H1 (cell line): ENCODE data around the gene ZFP57. TPM values are rescaled to one million over a fixed set of nuclear protein-coding genes. Genes with fewer than 3 reads are reported as not detected.

ENCODE experiments used
- BRCA1 ChIP-seq: IDR thresholded peaks from 2 replicates; pipeline ENCODE4 v1.6.1; 2012; ENCODE audit warnings: low read depth, low read length, improper control_type of control experiment
- CHD7 ChIP-seq: fragments of 300-600 bp; sonication (generic); IDR thresholded peaks from 2 replicates; pipeline ENCODE4 v1.7.1; 2012; ENCODE audit warnings: low read length, moderate library complexity, mild to moderate bottlenecking, inconsistent platforms; ENCODE audit not compliant: insufficient replicate concordance
- CREB1 ChIP-seq: IDR thresholded peaks from 2 replicates; pipeline ENCODE4 v1.6.1; 2012; ENCODE audit warnings: inconsistent platforms
- CTCF ChIP-seq, 3 experiments: IDR thresholded peaks; 1 replicate in 2 of 3; 2 replicates in 1 of 3; pipeline versions ENCODE4 v1.5.1 to v1.6.1; 2011; ENCODE audit warnings: low read length in 3 of 3, mild to moderate bottlenecking in 3 of 3, inconsistent platforms in 2 of 3, low read depth in 1 of 3, moderate library complexity in 1 of 3; ENCODE audit not compliant: insufficient read depth in 1 of 3; ENCODE audit errors: control extremely low read depth in 1 of 3
- RFX5 ChIP-seq: IDR thresholded peaks from 2 replicates; pipeline ENCODE4 v1.6.1; 2011; ENCODE audit warnings: low read depth, low read length, improper control_type of control experiment, borderline replicate concordance
- RNF2 ChIP-seq: fragments of 200-900, 300-1000 bp; sonication (generic); IDR thresholded peaks from 2 replicates; pipeline ENCODE4 v1.7.1; 2016; ENCODE audit warnings: borderline replicate concordance, low read depth, mild to moderate bottlenecking, antibody characterized with exemption, low read length; ENCODE audit not compliant: poor library complexity, severe bottlenecking; ENCODE audit errors: missing control alignments
- polyA plus RNA-seq, 7 experiments: library from polyadenylated mRNA; depleted of rRNA in 3 of 7; stranded (reverse) in 5 of 7; unstranded in 2 of 7; fragments of >200 nt in 5 of 7; fragments of 200-250 nt in 2 of 7; gene quantifications; 1 replicate in 5 of 7; 2 replicates in 1 of 7; 4 replicates in 1 of 7; pipeline versions ENCODE4 v1.2.1 to v1.2.3, GENCODE V29; 2011 to 2013; ENCODE audit warnings: missing spikeins in 2 of 7, mixed read lengths in 2 of 7
- total RNA-seq: library from RNA; stranded (reverse); fragmentation: NEBNext Ultra II Directional; extraction: Animal tissue kit (Norgen Biotek cat#: 25700); gene quantifications from 2 replicates; pipeline ENCODE4 v1.2.1, GENCODE V29; 2021

ZFP57 gene
- total and polyA plus RNA-seq, 2 of the 8 experiments (the other 6 are each of a cell fraction or from before 2014, with no cell fraction given) = 0.85 to 1.2 TPM

- TF ChIP-seq CHD7 = no peak
- TF ChIP-seq BRCA1 = no peak
- TF ChIP-seq RNF2 = no peak
- no peak for TF ChIP-seq RFX5
- TF ChIP-seq CTCF (IDR thresholded peaks at IDR 0.05; ENCODE audit: control extremely low read depth in 1 of 3, insufficient read depth in 1 of 3, low read depth in 1 of 3, low read length in 3 of 3) = no peak
- TF ChIP-seq CREB1 = no peak
Observed at GRCh38 chr6:29630315-29630714, 50.6 kb downstream of the ZFP57 start (continued).
